PC-9 (cell line): ENCODE results near the gene ZNF831.

Experiments used
- CTCF ChIP-seq: fragments of 200-600 bp; sonication (generic); conservative IDR thresholded peaks from 2 replicates; pipeline ENCODE4 v1.6.1; 2017; ENCODE audit warnings: mixed run types, antibody characterized with exemption, mild to moderate bottlenecking, moderate library complexity
- EZH2 ChIP-seq: fragments of 200-600 bp; sonication (generic); IDR thresholded peaks from 2 replicates; pipeline ENCODE4 v1.8.0; 2017; ENCODE audit warnings: antibody characterized with exemption, low read depth

GRCh38 chr20:59157064-59157463 is 6.6 kb upstream of the ZNF831 start:
- TF ChIP-seq CTCF: no peak
- TF ChIP-seq EZH2: no peak
